ENCODE data around the gene BAAT. TPM values are rescaled to one million over a fixed set of nuclear protein-coding genes. Genes with fewer than 3 reads are reported as not detected.

BAAT gene
- total RNA-seq, 1 experiment from 2014 or later: not detected

GRCh38 chr9:101369884-101370531, 14.8 kb downstream of the BAAT start:
- in situ Hi-C loops (cut with HindIII; ENCODE audit: low pct_unique_long_range_greater_than_20kb, low sequenced_read_pairs): no loop called here
- DNase-seq (ENCODE audit: low read depth): no peak

- in situ Hi-C loops (cut with HindIII; ENCODE audit: low pct_unique_long_range_greater_than_20kb, low sequenced_read_pairs): no loop called here
- no peak for DNase-seq (ENCODE audit: low read depth)
Measured at GRCh38 chr9:101369286-101369685, 15.5 kb downstream of the BAAT start.

- in situ Hi-C loops (cut with HindIII; ENCODE audit: low pct_unique_long_range_greater_than_20kb, low sequenced_read_pairs): no loop called here
- no peak for DNase-seq (ENCODE audit: low read depth)
Measured at GRCh38 chr9:101367323-101367722, 17.5 kb downstream of the BAAT start.

- DNase-seq (ENCODE audit: low read depth): peak; percentile 58
- in situ Hi-C loops (cut with HindIII; ENCODE audit: low pct_unique_long_range_greater_than_20kb, low sequenced_read_pairs): no loop called here
Measured at GRCh38 chr9:101366038-101366756, 18.6 kb downstream of the BAAT start.

GRCh38 chr9:101365181-101365580, 19.6 kb downstream of the BAAT start:
- no peak for DNase-seq (ENCODE audit: low read depth)
- in situ Hi-C loops (cut with HindIII; ENCODE audit: low pct_unique_long_range_greater_than_20kb, low sequenced_read_pairs): no loop called here

GRCh38 chr9:101362450-101362849, 22.4 kb downstream of the BAAT start:
- no peak for DNase-seq (ENCODE audit: low read depth)
- in situ Hi-C loops (cut with HindIII; ENCODE audit: low pct_unique_long_range_greater_than_20kb, low sequenced_read_pairs): no loop called here

- no peak for DNase-seq (ENCODE audit: low read depth)
- in situ Hi-C loops (cut with HindIII; ENCODE audit: low pct_unique_long_range_greater_than_20kb, low sequenced_read_pairs): no loop called here
Measured at GRCh38 chr9:101360647-101361046, 24.2 kb downstream of the BAAT start.

GRCh38 chr9:101359679-101360078, 25.1 kb downstream of the BAAT start:
- in situ Hi-C loops (cut with HindIII; ENCODE audit: low pct_unique_long_range_greater_than_20kb, low sequenced_read_pairs): no loop called here
- DNase-seq (ENCODE audit: low read depth): no peak

- no peak for DNase-seq (ENCODE audit: low read depth)
- in situ Hi-C loops (cut with HindIII; ENCODE audit: low pct_unique_long_range_greater_than_20kb, low sequenced_read_pairs): no loop called here
Measured at GRCh38 chr9:101356619-101357018, 28.2 kb downstream of the BAAT start.

- in situ Hi-C loops (cut with HindIII; ENCODE audit: low pct_unique_long_range_greater_than_20kb, low sequenced_read_pairs): no loop called here
- no peak for DNase-seq (ENCODE audit: low read depth)
Measured at GRCh38 chr9:101354765-101355708, 29.8 kb downstream of the BAAT start.

- in situ Hi-C loops (cut with HindIII; ENCODE audit: low pct_unique_long_range_greater_than_20kb, low sequenced_read_pairs): no loop called here
- DNase-seq (ENCODE audit: low read depth): peak; percentile 15
Measured at GRCh38 chr9:101354143-101354764, 30.6 kb downstream of the BAAT start.

GRCh38 chr9:101353683-101354082, 31.1 kb downstream of the BAAT start:
- no peak for DNase-seq (ENCODE audit: low read depth)
- in situ Hi-C loops (cut with HindIII; ENCODE audit: low pct_unique_long_range_greater_than_20kb, low sequenced_read_pairs): no loop called here

- DNase-seq (ENCODE audit: low read depth): no peak
- in situ Hi-C loops (cut with HindIII; ENCODE audit: low pct_unique_long_range_greater_than_20kb, low sequenced_read_pairs): no loop called here
Measured at GRCh38 chr9:101352892-101353463, 31.8 kb downstream of the BAAT start.

GRCh38 chr9:101350285-101350684, 34.5 kb downstream of the BAAT start:
- in situ Hi-C loops (cut with HindIII; ENCODE audit: low pct_unique_long_range_greater_than_20kb, low sequenced_read_pairs): no loop called here

GRCh38 chr9:101342595-101342994, 42.2 kb downstream of the BAAT start:
- in situ Hi-C loops (cut with HindIII; ENCODE audit: low pct_unique_long_range_greater_than_20kb, low sequenced_read_pairs): no loop called here
- no peak for DNase-seq (ENCODE audit: low read depth)

More at GRCh38 chr9:101350285-101350684, 34.5 kb downstream of the BAAT start:
- no peak for DNase-seq (ENCODE audit: low read depth)

- no peak for DNase-seq (ENCODE audit: low read depth)
- in situ Hi-C loops (cut with HindIII; ENCODE audit: low pct_unique_long_range_greater_than_20kb, low sequenced_read_pairs): no loop called here
Measured at GRCh38 chr9:101341958-101342357, 42.8 kb downstream of the BAAT start.

- DNase-seq (ENCODE audit: low read depth): no peak
- in situ Hi-C loops (cut with HindIII; ENCODE audit: low pct_unique_long_range_greater_than_20kb, low sequenced_read_pairs): no loop called here
Measured at GRCh38 chr9:101337237-101337636, 47.6 kb downstream of the BAAT start.

GRCh38 chr9:101336091-101336490, 48.7 kb downstream of the BAAT start:
- in situ Hi-C loops (cut with HindIII; ENCODE audit: low pct_unique_long_range_greater_than_20kb, low sequenced_read_pairs): no loop called here

More at GRCh38 chr9:101336091-101336490, 48.7 kb downstream of the BAAT start:
- DNase-seq (ENCODE audit: low read depth): no peak

Measured in Caki2 (cell line).